Measurements from ENCODE around the gene SLC17A9.

SLC17A9 gene

DNA sequence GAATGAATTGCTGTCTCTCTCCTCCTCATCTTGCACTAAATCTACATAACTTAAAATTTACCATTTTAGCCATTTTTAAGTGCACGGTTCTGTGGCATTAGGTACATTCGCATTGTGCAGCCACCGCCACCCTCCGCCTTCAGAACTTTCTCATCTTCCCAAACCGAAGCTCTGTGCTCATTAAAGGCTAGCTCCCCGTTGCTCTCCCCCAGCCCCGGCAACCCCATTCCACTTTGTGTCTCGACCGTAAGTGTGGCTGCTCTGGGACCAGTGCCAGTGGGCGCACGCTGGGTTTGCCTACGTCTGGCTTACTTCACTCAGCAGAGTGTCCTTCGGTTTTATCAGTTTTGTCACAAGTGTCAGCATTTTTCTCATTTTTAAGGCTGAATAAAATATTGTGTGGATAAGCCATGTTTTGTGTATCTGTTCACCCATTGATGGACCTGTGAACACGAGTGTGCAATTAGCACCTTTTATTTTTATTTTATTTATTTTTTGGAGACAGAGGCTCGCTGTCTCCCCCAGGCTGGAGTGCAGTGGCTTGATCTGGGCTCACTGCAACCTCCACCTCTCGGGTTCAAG lies 16.8 kb downstream of the SLC17A9 start:
- DNase-seq, result no peak

GRCh38 chr20:62969939-62970306 lies 17.4 kb downstream of the SLC17A9 start:
- DNase-seq, result no peak

- no peak for DNase-seq
Observed at GRCh38 chr20:62970307-62971210, 18.1 kb downstream of the SLC17A9 start.

- DNase-seq, result no peak
Observed at GRCh38 chr20:62971211-62971949, 18.9 kb downstream of the SLC17A9 start.

GRCh38 chr20:62971950-62972844 lies 19.7 kb downstream of the SLC17A9 start:
- DNase-seq, result peak; percentile 83

- no peak for DNase-seq
Observed at GRCh38 chr20:62972845-62973745, 20.6 kb downstream of the SLC17A9 start.

GRCh38 chr20:62975251-62975760 lies 22.8 kb downstream of the SLC17A9 start:
- no peak for DNase-seq

DNA sequence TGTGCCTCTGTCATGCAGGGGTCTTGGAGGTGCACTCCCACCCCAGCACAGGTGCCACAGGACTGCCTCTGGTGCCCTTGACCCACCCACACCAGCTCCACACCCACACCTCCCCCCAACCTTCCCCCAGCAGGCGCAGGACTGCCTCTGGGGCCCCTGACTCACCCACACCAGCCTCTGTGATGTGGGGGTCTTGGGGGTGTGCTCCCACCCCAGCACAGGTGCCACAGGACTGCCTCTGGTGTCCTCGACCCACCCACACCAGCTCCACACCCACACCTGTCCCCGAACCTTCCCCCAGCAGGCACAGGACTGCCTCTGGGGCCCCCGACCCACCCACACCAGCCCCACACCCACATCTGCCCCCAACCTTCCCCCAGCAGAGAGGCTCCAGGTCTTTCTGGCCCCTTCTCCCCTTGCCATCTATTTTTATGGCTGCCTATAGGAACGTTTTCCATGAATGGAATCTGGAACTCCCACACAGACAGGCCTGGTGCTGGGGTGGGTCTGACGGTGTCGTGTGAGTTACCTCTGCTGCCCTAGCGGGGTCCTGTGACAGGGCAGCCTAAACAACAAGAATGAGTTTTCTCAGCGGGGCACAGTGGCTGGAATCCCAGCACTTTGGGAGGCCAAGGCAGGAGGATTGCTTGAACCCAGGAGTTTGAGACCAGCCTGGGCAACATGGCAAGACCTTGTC lies 23.5 kb downstream of the SLC17A9 start:
- no peak for DNase-seq

DNA sequence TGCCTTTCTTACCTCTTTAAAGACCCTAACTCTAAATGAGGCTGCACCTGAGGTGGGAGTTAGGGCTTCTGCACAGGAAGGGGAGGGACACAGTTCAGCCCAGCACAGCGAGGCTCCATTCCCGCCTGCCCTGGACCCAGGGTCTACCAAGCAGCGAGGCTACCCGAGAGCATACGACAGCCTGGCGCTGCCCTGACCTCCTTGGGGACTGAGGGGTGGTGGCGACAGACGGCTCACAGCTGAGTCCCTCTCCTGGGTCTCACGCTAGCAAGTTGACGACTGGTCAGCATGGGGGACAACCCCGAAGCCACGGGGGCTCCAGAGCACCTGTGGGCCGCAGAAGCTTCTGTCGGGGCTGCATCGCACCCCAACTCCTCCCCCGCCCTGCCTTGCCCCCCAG lies 24.4 kb downstream of the SLC17A9 start:
- DNase-seq, result no peak

DNA sequence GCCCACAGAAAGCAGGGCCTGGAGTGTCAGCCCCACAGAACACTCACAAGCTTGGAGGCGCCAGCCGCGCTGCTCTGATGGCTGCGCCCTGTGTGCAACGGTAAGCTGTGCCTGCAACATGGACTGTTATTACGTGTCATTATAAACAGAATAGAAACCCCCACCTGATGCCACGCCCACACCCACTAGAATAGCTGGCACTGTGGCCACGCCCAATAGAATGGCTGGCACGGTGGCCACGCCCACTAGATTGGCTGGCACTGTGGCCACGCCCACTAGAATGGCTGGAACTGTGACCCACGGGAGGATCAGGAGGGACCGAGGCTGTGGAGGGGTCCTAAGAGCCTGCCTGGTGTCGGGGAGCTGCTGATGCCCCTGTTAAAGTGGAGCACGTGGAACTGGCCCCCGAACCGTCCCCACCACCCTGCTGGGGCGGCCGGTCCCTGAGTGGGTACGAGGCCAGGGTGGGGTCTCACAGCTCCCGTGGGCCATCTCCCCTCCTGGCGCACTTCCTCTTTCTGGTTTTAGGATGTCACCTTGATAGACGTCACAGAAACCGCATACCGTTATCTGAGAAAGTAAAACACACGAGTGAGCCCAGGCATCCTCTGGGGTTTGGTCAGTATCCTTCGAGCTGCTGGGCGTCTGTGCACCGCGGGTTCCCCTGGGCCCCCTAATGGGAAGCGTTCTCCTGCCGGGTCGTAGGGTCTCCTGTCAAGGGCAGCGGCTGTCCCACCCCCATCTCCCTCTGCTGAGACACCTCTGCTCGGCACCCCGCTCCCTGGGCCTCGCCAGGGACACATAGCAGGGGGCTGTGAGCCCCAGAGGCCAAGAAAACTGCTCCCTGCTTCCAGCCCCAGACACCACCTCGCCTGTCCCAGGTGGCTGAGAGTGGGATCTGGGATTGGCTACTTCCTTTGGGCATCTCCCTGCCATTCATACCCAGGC lies 25.4 kb downstream of the SLC17A9 start:
- peak; percentile 85 for DNase-seq

- no peak for DNase-seq
Observed at GRCh38 chr20:62978561-62978943, 26.0 kb downstream of the SLC17A9 start.

DNA sequence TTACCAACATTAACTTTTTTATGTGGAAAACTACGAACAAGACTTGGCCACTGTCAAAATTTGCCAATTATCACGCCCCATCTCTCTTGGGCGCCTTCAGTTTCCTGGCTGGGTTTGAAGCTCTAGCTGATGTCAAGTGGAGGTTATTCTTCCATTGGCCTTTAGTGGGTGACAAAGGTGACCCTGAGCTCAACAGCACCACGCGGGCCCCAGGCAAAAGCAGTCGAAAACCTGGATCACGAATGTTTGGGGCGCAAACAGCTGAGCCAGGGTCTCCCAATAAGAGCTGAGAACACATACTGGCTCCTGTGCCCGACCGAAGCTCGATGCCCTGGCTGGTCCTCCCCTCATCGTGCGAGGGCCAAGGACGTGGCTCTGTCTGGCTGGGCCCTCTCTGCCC lies 26.8 kb downstream of the SLC17A9 start:
- no peak for DNase-seq

GRCh38 chr20:62979876-62980373 lies 27.4 kb downstream of the SLC17A9 start:
- no peak for DNase-seq

DNA sequence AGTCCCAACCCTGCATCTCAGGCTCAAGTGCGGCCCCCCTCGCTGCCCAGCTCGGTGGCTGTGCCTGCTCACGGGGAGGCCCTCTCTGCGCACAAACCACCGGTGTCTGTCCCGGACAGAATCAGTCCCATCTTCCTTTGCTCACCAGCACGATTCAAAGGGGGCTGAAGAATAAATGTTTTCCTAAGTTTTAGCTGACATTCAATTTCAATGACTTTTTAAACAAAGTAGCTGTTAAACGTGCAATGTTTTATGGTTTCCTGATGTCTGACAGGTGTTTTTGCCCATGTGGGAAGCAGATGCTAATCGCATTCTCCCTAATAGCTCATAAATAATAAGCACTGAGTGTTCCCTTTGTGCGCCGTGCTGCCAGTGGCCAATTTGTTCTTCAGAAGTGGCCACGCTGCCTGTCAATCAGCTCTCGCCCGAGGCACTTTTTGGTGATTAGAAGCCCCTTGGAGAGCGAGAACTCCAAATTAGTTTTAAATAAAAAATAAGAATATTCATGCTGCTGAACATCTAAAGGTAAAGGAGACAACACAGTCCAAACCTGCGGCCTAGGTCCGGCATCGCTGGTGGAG lies 28.0 kb downstream of the SLC17A9 start:
- DNase-seq, result no peak

- peak; percentile 41 for DNase-seq
Observed at GRCh38 chr20:62980970-62981369, 28.5 kb downstream of the SLC17A9 start.

GRCh38 chr20:62982124-62983075 lies 29.9 kb downstream of the SLC17A9 start:
- no peak for DNase-seq

DNA sequence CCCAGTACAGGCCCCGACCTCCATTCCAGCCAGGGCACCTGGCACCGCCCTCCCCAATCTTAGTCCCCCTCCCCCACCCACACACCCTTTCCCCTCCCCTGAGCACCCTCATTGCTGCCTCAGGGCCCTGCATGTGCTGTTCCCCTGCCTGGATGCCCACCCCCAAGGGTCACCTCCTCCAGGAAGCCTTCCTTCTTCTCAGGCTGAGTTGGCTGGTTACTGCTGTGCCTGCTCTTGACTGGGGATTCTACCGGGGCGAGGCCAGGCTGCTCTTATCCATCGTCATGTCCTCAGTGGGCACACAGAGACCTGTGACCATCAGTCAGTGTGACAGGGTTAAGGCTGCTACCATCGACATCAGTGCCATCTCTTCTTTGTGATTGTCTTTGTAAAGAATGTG lies 30.7 kb downstream of the SLC17A9 start:
- DNase-seq, result no peak

All from CD4-positive, alpha-beta T cell treated with Interferon gamma for 1 hour (primary cell).